A673 (cell line): ENCODE results near the gene CRIP3. TPM values are rescaled to one million over a fixed set of nuclear protein-coding genes. Genes with fewer than 3 reads are reported as not detected.

Experiments used
- BruUV-seq: library from RNA; stranded (reverse); fragments of 400-500 nt; replicated peaks from 2 replicates; lab custom pipeline; 2021; lab: Mats Ljungman, UMichigan
- CTCF ChIA-PET: fragments of 300-600 bp; sonication (Branson Sonifier 250); formaldehyde crosslinking; loops from one replicate; lab custom pipeline; 2022; ENCODE audit warnings: antibody characterized with exemption; lab: Charles Lee
- POLR2A ChIA-PET: fragments of 300-600 bp; sonication (Branson Sonifier 250); formaldehyde crosslinking; loops from one replicate; lab custom pipeline; 2022; ENCODE audit warnings: antibody characterized with exemption; ENCODE audit not compliant: low non-redundant PET; lab: Charles Lee
- DNase-seq: peaks from one replicate; pipeline ENCODE4 v3.0.0-alpha.2; 2015; ENCODE audit warnings: low spot score
- H3K27ac ChIP-seq: fragments of 200-600 bp; sonication (generic); 2 replicates; pipeline ENCODE4 v1.5.1; 2016; ENCODE audit warnings: mixed run types, low read depth, mild to moderate bottlenecking, mixed read lengths, antibody characterized with exemption, low read length; ENCODE audit not compliant: poor library complexity, severe bottlenecking
- H3K27me3 ChIP-seq: fragments of 200-600 bp; sonication (generic); replicated peaks from 2 replicates; pipeline ENCODE4 v1.6.1; 2017; ENCODE audit warnings: mixed run types, low read depth, mild to moderate bottlenecking, mixed read lengths, antibody characterized with exemption, low read length; ENCODE audit not compliant: insufficient read depth, poor library complexity
- H3K36me3 ChIP-seq: fragments of 200-600 bp; sonication (generic); 2 replicates; pipeline ENCODE4 v1.6.1; 2016; ENCODE audit warnings: mixed run types, mild to moderate bottlenecking, mixed read lengths, antibody characterized with exemption, low read length; ENCODE audit not compliant: insufficient read depth, poor library complexity, severe bottlenecking
- H3K4me1 ChIP-seq: fragments of 200-600 bp; sonication (generic); 2 replicates; pipeline ENCODE4 v1.6.1; 2017; ENCODE audit warnings: mixed run types, mild to moderate bottlenecking, mixed read lengths, antibody characterized with exemption, low read length; ENCODE audit not compliant: insufficient read depth, poor library complexity, severe bottlenecking
- H3K4me3 ChIP-seq: fragments of 200-600 bp; sonication (generic); 2 replicates; pipeline ENCODE4 v1.5.1; 2016; ENCODE audit warnings: low read depth, mixed run types, mild to moderate bottlenecking, mixed read lengths, low read length; ENCODE audit not compliant: poor library complexity, severe bottlenecking
- H3K9me3 ChIP-seq: fragments of 200-600 bp; sonication (generic); 2 replicates; pipeline ENCODE4 v1.6.1; 2016; ENCODE audit warnings: mixed run types, low read depth, mild to moderate bottlenecking, mixed read lengths, antibody characterized with exemption, low read length; ENCODE audit not compliant: poor library complexity, severe bottlenecking
- EZH2 ChIP-seq: fragments of 200-600 bp; sonication (generic); IDR thresholded peaks from 2 replicates; pipeline ENCODE4 v1.6.1; 2017; ENCODE audit warnings: borderline replicate concordance, low read depth, mild to moderate bottlenecking, mixed read lengths, antibody characterized with exemption, low read length; ENCODE audit not compliant: poor library complexity, severe bottlenecking
- intact Hi-C: fragments of 100-400 bp; cut with micrococcal nuclease; formaldehyde crosslinking; loops from one replicate; pipeline ENCODE4 v1.10.0; 2022; ENCODE audit not compliant: unreplicated experiment
- total RNA-seq: library from RNA; stranded (reverse); gene quantifications from 2 replicates; pipeline ENCODE4 v1.2.3, GENCODE V29; 2021
- TF ChIP-seq, protein P1 (sequence below): fragments of 300-800, 200-600 bp; sonication (generic); conservative IDR thresholded peaks from 2 replicates; pipeline ENCODE4 v1.5.1; 2017; ENCODE audit warnings: low read depth, mild to moderate bottlenecking, antibody characterized with exemption, low read length, moderate library complexity, mixed read lengths

CRIP3 gene
- total RNA-seq, 1 experiment from 2014 or later: 2.4 TPM

DNA sequence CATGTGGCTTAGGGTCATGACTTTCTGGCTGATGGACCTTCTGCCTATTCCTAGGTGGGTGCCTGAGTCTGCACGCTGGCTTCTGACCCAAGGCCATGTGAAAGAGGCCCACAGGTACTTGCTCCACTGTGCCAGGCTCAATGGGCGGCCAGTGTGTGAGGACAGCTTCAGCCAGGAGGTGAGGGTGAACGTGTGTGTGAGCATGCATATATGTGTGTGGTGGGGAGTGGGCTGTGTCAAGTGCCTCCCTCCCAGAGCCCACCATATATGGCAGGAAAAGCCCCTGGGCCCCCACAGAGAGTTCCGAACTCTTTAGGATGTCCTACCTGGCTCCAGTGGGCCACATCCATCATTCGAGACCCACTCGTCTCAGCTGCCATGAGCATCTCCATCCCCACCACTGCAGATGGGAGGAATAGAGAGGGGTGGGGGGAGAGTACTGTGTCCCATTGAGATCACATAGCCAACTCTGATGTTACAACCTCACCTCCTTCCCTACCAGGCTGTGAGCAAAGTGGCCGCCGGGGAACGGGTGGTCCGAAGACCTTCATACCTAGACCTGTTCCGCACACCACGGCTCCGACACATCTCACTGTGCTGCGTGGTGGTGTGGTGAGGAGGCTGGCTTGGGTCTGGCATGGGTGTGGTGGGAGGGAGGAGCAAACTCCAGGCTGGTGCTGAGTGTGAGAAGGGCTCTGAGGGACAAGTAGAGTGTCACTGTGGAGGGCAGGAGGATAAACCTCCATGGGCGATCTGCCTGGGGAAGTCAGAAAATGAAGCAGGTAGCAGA lies 7.3 kb downstream of the CRIP3 start:
- DNase-seq: no peak
- Histone ChIP-seq H3K27me3 (no peaks in the 10 kb centered on the region), H3K27ac (no peak overlapping the region), H3K36me3 (no peaks in the 10 kb centered on the region), H3K4me3 (no peak overlapping the region), H3K4me1 (no peaks in the 10 kb centered on the region), H3K9me3 (no peaks in the 10 kb centered on the region)
- POLR2A ChIA-PET: no interaction called here
- no TSS peak for BruUV-seq
- intact Hi-C loops: no loop called here
- TF ChIP-seq EZH2: no peak
- TF ChIP-seq, protein P1, sequence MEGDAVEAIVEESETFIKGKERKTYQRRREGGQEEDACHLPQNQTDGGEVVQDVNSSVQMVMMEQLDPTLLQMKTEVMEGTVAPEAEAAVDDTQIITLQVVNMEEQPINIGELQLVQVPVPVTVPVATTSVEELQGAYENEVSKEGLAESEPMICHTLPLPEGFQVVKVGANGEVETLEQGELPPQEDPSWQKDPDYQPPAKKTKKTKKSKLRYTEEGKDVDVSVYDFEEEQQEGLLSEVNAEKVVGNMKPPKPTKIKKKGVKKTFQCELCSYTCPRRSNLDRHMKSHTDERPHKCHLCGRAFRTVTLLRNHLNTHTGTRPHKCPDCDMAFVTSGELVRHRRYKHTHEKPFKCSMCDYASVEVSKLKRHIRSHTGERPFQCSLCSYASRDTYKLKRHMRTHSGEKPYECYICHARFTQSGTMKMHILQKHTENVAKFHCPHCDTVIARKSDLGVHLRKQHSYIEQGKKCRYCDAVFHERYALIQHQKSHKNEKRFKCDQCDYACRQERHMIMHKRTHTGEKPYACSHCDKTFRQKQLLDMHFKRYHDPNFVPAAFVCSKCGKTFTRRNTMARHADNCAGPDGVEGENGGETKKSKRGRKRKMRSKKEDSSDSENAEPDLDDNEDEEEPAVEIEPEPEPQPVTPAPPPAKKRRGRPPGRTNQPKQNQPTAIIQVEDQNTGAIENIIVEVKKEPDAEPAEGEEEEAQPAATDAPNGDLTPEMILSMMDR: no peak
- CTCF ChIA-PET: no interaction called here

DNA sequence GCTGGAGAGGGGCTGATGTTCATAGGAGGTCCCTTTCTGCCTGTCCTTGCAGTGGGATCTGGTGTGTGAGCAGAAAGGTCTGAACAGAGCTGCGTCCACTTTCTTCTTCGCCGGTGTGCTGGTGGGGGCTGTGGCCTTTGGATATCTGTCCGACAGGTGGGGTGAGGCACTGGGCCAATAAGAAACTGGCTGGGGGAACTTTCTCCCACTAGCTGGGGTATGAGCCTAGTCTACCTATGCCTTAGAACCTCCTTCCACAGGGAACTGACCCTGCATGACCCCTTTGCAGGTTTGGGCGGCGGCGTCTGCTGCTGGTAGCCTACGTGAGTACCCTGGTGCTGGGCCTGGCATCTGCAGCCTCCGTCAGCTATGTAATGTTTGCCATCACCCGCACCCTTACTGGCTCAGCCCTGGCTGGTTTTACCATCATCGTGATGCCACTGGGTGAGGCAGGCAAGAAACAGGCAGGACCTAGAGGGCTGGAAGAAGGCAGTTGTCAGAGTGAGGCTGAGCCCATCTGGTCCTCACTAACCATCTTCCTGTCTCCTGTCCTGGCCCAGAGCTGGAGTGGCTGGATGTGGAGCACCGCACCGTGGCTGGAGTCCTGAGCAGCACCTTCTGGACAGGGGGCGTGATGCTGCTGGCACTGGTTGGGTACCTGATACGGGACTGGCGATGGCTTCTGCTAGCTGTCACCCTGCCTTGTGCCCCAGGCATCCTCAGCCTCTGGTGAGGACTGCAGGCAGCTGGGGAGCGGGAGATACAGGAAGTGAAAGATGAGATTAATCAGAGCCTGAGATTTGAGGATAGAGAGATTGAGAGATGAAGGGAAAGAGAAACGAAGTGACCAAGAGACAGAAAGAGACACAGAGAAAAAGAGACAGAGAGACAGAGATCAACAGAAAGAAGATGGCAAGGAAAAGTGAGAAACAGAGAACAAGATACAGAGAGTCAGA lies 9.0 kb downstream of the CRIP3 start:
- ChIA-PET CTCF (no interaction called here), POLR2A (no interaction called here)
- Histone ChIP-seq H3K27ac (no peak overlapping the region), H3K4me3 (no peak overlapping the region), H3K27me3 (no peaks in the 10 kb centered on the region), H3K4me1 (no peaks in the 10 kb centered on the region), H3K36me3 (no peaks in the 10 kb centered on the region), H3K9me3 (no peaks in the 10 kb centered on the region)
- DNase-seq: no peak
- intact Hi-C loops: no loop called here
- BruUV-seq: no TSS peak
- TF ChIP-seq, protein P1: no peak
- TF ChIP-seq EZH2: no peak

DNA sequence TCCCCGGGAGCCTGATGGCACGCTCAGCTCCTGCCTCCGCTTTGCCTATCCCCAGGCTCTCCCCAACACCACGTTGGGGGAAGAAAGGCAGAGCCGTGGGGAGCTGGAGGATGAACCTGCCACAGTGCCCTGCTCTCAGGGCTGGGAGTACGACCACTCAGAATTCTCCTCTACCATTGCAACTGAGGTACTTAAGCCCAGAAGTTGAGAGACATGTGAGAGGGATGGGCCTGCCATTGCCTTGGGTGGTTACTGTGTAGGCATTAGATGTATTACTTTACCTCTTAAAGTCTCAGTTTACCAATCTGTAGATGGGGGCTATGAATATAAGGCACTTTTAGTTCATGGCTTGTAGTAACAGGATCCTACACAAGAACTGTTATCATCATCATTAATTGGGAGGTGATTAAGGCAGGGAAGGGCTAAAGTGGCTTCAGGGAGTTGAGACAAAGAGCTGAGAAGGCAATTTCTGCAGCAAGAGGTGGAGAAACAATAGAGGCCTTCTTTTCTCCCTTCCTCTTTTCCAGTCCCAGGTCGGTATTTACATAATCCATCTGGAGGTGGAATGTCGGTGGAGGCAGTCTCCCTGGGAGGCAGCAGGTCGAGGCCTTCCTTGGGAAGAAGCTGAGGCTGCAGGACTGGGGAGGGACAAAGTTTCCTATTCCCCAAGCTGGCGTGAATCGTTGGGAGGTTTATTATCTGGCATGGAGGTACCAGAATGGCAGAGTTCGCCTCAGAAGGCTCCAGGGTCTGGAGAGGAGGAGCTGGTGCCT lies 9.9 kb downstream of the CRIP3 start:
- TF ChIP-seq EZH2: no peak
- TF ChIP-seq, protein P1: no peak
- Histone ChIP-seq H3K27ac (no peak overlapping the region), H3K4me1 (no peaks in the 10 kb centered on the region), H3K27me3 (no peaks in the 10 kb centered on the region), H3K9me3 (no peaks in the 10 kb centered on the region), H3K36me3 (no peaks in the 10 kb centered on the region), H3K4me3 (no peak overlapping the region)
- CTCF ChIA-PET: no interaction called here
- no TSS peak for BruUV-seq
- no peak for DNase-seq
- intact Hi-C loops: no loop called here
- POLR2A ChIA-PET: no interaction called here
